NK-92 (cell line): ENCODE data around the gene SPANXN2.
"Not testable (repeated sequence)": the region's sequence is repeated elsewhere in the genome, so short reads cannot be mapped to it uniquely, and the experiment has no call there.

ENCODE experiments used
- DNase-seq: peaks from one replicate; lab custom pipeline; 2025; ENCODE audit not compliant: unreplicated experiment; lab: John Stamatoyannopoulos, UW

Gene SPANXN2, protein sequence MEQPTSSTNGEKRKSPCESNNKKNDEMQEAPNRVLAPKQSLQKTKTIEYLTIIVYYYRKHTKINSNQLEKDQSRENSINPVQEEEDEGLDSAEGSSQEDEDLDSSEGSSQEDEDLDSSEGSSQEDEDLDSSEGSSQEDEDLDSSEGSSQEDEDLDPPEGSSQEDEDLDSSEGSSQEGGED

DNA sequence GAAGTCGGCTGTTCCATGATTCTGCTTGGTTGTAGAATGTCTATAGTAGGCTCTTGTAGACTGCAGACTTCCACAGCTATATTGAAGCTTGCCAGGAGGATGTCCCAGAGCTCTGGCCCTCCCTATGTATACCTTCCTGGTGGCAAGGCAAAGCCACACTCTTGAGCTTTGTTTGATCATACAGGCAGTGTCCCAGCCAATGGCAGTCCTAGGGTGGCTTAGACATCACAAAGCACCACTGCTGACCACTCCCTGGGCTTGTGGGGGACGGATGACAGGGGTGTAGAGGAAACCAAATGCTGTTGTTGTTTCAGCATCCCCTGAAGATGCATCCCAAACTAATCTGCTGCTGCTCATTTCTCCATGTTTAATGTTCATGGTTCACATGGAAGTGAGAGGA lies at the start of gene SPANXN2:
Gene SPANXN2 (minus strand): TSS at position 101 of the 400 bp plus-strand sequence. CDS start 84 bp downstream, at position 17.
- not testable (repeated sequence) for DNase-seq

DNA sequence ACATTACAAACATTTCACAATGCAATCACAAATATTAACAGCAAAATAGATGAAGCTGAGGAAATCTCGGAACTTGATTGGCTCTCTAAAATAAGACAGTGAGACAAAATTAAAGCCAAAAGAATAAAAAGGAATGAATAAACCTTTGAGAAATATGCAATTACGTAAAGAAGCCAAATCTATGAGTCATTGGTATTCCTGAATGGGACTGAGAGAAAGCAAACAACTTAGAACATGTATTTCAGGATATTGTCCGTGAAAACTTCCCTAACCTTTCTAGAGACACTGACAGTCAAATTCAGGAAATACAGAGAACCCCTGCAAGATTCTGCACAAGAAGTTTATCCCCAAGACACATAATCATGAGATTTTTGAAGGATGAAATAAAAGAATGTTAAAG lies 48.4 kb upstream of the SPANXN2 start:
- DNase-seq = no peak

DNA sequence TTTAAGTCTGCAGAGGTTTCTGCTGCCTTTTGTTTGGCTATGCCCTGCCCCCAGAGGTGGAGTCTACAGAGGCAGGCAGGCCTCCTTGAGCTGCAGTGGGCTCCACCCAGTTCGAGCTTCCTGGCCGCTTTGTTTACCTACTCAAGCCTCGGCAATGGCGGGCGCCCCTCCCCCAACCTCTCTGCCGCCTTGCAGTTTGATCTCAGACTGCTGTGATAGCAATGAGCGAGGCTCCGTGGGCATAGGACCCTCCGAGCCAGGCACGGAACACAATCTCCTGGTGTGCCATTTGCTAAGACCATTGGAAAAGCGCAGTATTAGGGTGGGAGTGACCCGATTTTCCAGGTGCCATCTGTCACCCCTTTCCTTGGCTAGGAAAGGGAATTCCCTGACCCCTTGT lies 47.2 kb upstream of the SPANXN2 start:
- not testable (repeated sequence) for DNase-seq

DNA sequence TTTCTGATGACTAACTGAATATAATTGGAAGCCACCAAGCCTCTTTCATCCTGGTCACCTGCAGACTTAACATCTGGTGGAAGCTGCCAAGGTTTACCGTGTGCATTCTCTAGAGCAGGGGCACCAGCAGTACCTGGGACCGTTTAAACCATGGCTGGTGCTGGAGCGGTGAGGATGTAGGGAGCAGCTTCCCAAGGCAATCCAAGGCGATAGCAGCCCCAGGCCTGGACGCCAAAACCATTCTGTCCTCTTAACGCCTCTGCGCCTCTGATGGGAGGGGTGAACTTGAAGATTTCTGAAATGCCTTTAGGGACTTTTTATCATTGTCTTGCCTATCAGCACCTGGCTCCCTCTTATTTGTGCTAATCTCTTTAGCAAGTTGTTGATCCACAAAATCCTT lies 37.3 kb upstream of the SPANXN2 start:
- no peak for DNase-seq

DNA sequence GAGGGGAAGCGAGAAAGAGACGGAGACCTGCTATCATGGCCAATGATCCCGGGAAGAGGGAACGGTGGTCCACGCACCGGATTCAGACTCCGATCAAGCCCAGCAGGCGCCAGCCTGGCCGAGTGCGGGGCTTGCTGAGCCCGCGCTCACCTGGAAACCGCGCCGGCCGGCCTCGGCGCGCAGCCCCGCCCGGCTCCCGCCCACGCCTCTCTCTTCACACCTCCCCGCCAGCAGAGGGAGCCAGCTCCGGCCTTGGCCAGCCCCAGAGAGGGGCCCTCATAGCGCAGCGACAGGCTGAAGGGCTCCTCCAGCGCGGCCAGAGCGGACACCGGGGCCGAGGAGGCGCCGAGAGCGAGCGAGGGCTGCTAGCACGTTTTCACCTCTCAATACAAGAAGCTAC lies 36.8 kb upstream of the SPANXN2 start:
- DNase-seq = no peak

DNA sequence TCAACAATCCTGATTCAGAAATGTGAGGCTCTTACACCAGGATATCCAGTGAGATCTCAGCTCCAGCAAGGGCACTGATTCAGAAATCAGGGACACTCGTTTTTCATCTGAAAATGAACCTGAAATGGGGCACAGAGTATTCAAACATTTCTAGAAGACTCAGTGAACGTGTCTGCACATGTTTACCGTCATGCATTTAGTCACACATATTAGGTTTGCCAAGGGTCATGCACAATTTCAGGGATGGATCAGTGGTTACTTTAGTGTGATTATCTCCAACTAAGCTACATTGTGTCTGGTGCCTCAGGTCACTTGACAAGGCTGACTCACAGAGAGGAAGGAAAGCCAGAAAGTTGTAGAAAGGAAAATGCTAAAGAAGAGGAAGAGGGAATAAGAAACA lies 33.6 kb upstream of the SPANXN2 start:
- no peak for DNase-seq

DNA sequence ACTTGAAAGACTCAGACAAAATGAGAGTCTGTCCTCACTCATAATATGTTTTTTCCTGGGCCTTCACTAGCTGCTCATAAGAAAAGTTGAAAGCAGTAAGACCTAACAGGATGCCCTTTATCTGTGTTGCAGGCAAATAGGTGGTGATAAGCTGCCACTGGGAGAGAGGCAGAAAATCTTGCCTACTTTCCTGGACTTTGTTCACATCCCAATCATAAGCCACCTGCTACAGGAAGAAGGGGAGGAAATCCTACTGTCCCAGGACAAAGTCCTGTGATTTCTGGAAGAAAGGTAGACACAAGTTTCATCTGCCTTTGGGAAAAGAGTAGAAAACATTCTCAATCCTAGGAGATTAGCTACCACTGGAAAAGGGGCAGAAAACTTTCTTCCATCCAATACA lies 13.3 kb upstream of the SPANXN2 start:
- no peak for DNase-seq

DNA sequence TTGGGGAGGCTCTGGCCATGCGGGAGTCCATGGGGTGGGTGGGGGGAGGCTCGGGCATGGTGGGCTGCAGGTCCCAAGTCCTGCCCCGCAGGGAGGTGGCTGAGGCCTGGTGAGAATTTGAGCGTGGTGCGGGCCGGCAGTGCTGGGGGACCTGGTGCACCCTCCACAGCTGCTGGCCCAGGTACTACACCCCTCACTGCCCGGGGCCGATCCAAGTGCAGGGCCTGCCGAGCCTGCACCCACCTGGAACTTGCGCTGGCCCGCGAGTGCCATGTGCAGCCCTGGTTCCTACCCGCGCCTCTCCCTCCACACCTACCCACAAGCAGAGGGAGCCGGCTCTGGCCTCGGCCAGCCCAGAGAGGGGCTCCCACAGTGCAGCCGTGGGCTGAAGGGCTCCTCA lies 5.7 kb upstream of the SPANXN2 start:
- no peak for DNase-seq

DNA sequence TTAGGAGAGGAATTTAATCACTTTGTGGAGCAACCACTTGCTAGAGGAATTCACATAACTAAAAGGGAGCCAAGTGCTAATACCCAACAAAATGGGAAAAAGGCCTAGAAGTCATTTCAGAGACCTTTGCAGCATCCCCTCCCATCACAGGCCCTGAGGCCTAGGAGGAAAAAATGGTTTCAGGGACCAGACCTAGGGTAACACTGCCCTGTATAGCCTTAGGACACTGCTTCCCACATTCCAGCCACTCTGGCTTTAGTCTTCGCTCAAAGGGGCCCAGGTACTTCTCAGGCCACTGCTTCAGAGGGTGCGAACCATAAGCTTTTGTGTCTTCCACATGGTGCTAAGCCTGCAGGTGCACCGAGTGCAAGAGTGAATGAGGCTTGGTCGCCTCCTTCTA lies 19.1 kb downstream of the SPANXN2 start:
- DNase-seq = no peak

DNA sequence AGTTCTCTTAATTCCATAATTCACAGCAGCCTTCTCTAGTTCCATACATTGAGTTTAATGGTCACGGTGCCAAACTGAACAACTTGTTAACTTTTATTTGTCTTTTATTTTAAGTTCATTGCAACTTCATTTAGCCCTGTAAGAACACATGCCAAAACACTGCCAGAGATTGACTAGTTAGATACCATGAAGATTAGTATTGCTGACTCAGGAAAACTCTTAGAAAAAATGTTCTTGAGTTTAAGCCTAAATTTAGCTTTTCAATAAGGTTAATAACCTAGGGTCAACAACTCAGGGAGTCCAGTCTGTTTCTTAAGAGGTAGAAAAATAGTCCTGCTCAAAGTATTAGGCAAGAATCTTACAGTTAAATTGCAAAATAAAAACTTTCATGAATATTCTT lies 25.7 kb downstream of the SPANXN2 start:
- no peak for DNase-seq

DNA sequence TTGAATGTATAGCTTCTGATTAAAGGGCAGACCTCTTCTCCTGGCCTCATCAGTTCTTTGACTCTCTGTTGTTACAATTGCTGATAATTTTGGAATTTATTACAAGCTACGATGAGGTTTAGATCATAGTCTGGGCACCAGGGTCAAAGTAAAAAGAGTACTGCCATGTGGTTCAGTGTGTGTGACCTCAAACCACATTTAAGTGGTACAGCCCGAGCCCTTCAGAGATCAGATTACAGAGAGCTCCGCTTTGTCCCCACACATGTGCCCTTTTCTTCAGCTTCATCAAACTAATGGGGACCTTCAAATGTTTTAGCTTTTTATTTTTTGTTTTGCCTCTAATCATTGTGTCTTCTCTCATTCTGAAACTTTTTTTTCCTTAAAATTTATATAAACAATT lies 37.1 kb downstream of the SPANXN2 start:
- DNase-seq = no peak

DNA sequence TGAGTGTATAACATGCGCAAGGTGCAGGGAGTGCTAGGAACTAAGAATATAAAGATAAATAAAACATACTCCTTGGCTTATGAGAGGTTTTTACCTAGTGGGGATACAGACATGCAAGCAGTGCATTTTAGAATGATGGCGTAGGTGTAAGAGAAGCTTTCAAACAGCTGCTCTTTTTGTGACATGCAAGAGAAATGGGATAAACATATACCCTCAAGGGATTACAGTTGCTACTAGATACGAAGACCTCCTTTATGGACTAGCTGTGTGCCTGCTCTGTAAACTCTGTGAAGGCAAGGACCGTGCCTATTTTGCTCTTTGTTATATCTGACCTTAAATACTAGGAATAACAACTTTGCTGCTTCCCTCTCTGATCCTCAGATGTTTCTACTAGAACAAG lies 45.6 kb downstream of the SPANXN2 start:
- DNase-seq = no peak

DNA sequence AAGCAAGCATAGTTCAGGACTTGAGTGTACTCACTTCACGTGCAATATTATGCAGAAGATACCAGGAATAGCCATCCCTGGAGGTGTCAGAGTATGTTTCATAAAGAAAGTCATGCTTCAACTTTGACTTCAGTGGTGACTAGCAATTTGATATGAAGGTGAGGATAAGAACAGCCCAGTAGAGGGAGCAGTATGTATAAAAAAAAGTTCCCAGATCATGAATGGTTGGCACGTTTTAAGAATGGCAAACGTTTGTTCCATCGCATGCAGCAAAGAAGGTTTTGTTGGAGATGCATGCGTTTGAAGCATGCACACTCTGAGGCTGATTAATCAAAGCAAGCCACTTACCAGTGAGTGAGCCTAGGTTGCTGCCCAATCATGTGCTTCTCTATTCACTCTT lies 51.2 kb downstream of the SPANXN2 start:
- DNase-seq = no peak

DNA sequence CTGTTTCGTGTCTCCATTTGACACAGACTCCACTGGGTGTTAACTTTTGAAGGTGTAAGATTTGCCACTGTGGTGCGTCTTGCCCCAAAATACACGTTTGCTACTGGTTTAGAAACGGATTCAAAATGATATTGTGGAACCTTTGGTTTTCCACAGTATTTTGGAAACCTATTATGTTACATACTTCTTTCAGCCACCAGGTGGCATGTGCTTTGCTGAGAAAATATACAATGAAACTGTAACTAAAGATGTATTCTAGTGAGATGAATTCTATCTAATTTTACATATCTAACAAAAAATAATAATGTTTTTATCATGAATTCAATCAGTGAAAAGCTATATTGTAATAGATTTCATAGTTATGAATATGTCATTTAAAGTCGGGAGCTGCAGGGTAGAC lies 56.2 kb downstream of the SPANXN2 start:
- DNase-seq = no peak

DNA sequence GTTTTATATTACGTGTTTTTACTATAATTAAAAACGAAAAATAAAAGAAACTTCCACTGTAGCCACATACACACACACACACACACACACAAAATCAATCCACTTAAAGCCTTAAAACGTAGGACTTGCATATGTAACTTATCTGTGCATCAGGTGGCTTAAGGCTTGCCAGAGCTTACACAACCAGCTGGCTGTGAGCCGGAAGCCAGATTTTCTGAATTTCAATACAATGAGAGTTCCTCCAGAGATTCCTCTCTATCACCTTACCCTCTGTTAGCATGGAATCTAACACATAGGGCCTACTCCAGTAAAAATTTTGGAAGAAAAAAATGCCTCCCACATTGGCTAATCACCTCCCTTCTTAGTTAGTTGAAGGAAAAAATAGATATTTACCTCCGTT lies 56.8 kb downstream of the SPANXN2 start:
- no peak for DNase-seq
